Mammary epithelial cell (primary cell): ENCODE results near the gene DMWD.

Experiments used
- EZH2 ChIP-seq: IDR thresholded peaks from 2 replicates; pipeline ENCODE4 v1.6.1; 2012; ENCODE audit warnings: low read length, inconsistent platforms, borderline replicate concordance
- TF ChIP-seq, protein P1 (sequence below), 2 donors: IDR thresholded peaks in 1 of 2; conservative IDR thresholded peaks in 1 of 2; 2 replicates each; pipeline ENCODE4 v1.5.1; 2011 to 2012; ENCODE audit warnings: inconsistent platforms in 2 of 2, low read length in 2 of 2, mild to moderate bottlenecking in 2 of 2, control low read depth in 1 of 2, low read depth in 1 of 2; ENCODE audit not compliant: insufficient read depth in 1 of 2; ENCODE audit errors: extremely low read depth in 1 of 2

DNA sequence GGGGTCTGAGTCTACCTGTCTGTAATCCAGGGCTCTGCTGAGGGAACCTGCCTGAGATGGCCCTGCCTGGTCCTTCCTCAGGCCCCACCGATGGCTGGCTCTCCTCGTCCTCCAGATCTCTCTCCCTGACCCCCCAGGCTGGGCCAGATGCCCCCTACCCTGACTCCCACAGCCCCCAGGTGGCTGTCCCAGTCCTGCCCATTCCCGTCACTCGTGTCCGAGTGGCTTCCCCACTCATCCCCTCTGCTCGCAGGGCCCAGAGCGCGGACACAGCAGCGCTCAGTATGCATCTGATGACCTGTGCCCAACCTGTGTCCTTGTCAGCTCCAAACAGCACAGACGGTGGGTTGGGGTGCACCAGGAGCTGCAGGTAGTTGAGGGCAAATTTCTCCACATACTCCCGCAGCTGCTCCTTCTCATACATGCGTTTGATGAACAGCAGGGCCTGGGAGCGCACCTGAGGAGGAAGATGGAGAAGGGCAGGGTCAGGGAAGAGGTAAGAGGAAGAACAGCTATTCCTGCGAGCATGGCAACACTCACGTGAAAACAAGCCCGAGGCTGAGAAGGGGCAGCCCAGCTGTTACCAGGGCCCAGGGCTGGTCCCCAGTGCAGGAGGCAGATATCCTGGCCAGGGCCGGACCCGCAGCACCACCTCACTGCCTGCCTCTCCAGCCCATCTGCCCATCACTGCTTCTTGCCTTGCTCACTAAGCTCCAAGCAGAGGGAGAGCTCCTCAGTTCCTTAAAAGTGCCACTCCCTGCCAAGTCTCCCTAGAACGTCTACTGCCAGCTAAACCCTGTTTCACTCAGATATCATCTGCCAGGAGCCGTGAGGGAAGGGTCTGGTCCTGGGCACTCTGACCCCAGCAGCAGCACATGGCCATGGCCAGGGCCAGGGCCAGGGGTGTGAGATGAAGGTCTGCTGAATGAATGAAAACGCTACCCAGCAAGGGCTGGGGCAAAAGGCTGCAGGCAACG, 33.6 kb upstream of the DMWD start:
- TF ChIP-seq, protein P1, sequence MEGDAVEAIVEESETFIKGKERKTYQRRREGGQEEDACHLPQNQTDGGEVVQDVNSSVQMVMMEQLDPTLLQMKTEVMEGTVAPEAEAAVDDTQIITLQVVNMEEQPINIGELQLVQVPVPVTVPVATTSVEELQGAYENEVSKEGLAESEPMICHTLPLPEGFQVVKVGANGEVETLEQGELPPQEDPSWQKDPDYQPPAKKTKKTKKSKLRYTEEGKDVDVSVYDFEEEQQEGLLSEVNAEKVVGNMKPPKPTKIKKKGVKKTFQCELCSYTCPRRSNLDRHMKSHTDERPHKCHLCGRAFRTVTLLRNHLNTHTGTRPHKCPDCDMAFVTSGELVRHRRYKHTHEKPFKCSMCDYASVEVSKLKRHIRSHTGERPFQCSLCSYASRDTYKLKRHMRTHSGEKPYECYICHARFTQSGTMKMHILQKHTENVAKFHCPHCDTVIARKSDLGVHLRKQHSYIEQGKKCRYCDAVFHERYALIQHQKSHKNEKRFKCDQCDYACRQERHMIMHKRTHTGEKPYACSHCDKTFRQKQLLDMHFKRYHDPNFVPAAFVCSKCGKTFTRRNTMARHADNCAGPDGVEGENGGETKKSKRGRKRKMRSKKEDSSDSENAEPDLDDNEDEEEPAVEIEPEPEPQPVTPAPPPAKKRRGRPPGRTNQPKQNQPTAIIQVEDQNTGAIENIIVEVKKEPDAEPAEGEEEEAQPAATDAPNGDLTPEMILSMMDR (conservative IDR thresholded peaks at IDR 0.05 in 1 of 2, IDR thresholded peaks at IDR 0.05 in 1 of 2; ENCODE audit: extremely low read depth in 1 of 2, insufficient read depth in 1 of 2, low read depth in 1 of 2, low read length in 2 of 2), result no peak
- TF ChIP-seq EZH2, result no peak
